ENCODE data around the gene SEPTIN11.
A peak's percentile ranks its signal among the peaks of the same experiment; 100 is the strongest.

Gene SEPTIN11

DNA sequence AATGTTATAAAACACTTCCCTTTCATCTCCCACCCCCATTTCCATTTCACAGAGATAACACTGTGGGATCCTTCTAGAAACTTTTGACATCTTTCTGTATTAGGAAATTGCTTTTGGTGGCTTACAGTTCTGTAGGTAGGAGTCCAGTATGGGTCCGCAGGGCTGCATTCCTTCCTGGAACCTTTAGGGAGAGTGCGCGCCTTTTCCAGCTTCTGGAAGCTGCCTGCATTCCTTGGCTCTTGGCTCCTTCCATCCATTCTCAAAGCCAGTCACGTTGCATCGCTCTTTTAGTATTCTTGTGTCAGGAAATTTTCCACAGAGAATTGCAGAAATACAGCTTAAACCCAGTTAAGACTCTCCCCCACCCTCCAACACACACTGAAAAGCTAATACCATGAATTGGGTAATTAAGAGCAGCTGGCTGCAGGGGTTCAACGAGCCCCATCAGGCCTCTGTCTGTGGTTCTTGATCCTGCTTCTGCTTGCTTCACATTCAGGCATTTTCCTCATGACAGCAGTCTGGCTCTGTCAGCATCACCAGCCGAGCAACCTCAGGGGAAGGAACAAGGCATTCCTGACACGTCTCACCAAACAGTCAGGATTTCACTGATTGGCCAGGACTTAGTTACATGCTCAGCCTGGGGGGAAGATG is 48.8 kb downstream of the SEPTIN11 start:
- no peak overlapping the region for H3K4me3 ChIP-seq (ENCODE audit: control insufficient read depth, low read depth, low read length)
- peak; percentile 52 for DNase-seq (ENCODE audit: low read depth)
- TF ChIP-seq CTCF (conservative IDR thresholded peaks at IDR 0.05; ENCODE audit: control insufficient read depth, insufficient read depth, low read depth, low read length) = no peak

All from fibroblast of mammary gland (primary cell).